HL-60 (cell line): ENCODE measurements around the gene SLC25A1.

ENCODE experiments used
- CTCF ChIP-seq: IDR thresholded peaks from one replicate; pipeline ENCODE4 v1.5.1; 2011; ENCODE audit warnings: low read length, control low read depth, inconsistent platforms; ENCODE audit not compliant: insufficient read depth
- REST ChIP-seq: IDR thresholded peaks from 2 replicates; pipeline ENCODE4 v1.6.1; 2012; ENCODE audit warnings: low read depth; ENCODE audit not compliant: insufficient replicate concordance
- SPI1 ChIP-seq: IDR thresholded peaks from 2 replicates; pipeline ENCODE4 v1.6.1; 2012; ENCODE audit warnings: low read depth, mild to moderate bottlenecking, borderline replicate concordance

- TF ChIP-seq CTCF (no peak), REST (no peak), SPI1 (no peak)
Observed at GRCh38 chr22:19143212-19143611, 35.3 kb downstream of the SLC25A1 start.
